ENCODE results near the gene OPTC. TPM values are rescaled to one million over a fixed set of nuclear protein-coding genes. Genes with fewer than 3 reads are reported as not detected.
"Not testable (repeated sequence)": the region's sequence is repeated elsewhere in the genome, so short reads cannot be mapped to it uniquely, and the experiment has no call there.

Gene OPTC
- total and polyA plus RNA-seq, 9 of the 15 experiments (the other 6 are each of a cell fraction or from before 2014, with no cell fraction given) = not detected

DNA sequence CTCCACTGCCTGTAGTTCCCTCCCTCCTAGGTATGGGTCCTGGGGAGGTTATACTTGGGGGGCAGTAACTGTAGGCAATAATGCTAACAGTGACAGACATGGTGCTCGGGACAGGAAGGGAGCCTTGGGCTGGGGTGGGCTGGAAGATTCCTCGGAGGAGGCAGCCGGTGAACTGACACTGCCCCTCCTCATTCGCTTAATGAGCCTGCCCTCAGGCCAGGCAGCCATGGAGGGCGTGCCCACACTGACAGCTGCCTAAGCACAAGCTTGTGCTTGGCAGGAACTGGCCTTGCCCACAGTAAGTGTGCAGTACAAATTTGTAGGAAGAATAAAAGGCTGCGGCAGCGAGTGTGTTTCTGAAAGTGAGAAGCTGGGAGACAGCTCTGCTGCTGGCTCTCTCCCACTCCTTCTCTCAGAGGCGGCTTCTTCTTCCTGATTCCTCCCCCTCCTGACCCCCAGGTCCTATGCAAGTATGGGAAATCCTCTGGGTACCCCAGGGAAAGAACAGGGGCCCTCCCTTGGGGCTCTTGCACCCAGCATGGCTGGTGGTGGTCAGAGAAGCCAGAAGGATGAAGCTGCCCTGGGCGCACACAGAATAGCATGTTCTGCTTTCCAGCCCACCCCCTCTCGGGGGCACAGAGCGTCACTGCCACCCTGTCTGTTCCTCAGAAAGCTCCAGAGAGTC is 23.6 kb downstream of the OPTC start (continued):
- TF ChIP-seq ZBTB43 (CRISPR knock-in tag; IDR thresholded peaks at IDR 0.05) (no peak), ZNF668 (CRISPR knock-in tag; IDR thresholded peaks at IDR 0.05) (no peak), BCOR (IDR thresholded peaks at IDR 0.05) (no peak)

DNA sequence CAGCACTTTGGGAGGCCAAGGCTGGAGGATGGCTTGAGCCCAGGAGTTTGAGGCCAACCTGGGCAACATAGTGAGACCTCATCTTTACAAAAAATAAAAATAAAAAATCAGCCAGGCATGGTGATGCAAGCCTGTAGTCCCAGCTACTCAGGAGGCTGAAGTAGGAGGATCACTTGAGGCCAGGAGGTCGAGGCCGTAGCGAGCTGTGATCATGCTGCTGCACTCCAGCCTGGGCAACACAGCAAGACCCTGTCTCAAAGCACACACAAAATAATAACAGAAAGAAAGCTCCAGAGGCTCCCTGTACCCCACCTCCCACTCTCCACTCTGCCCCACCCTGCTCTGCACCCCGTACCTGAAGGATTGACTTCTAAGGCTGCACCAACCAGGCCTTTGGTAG is 24.2 kb downstream of the OPTC start:
- BruUV-seq (replicated peaks); H2AFZ ChIP-seq (ENCODE audit: low read depth, low read length); ATAC-seq; H3K27ac ChIP-seq (ENCODE audit: extremely low read depth, low read depth, low read length); DNase-seq (ENCODE audit: extremely low read depth in 1 of 4, low spot score in 3 of 4); intact Hi-C loops (cut with micrococcal nuclease); H3K36me3 ChIP-seq (ENCODE audit: control insufficient read depth, insufficient read depth, low read length); H3K4me1 ChIP-seq (replicated peaks in 1 of 2; ENCODE audit: control insufficient read depth in 2 of 2, insufficient read depth in 2 of 2, low read length in 2 of 2); H3K4me2 ChIP-seq (ENCODE audit: insufficient read depth, low read length); H3K9ac ChIP-seq (ENCODE audit: insufficient read depth in 1 of 2, low read depth in 2 of 2, low read length in 2 of 2); H3K4me3 ChIP-seq; CTCF ChIA-PET (ENCODE audit: low intra/inter-chr PET ratio); in situ Hi-C loops (cut with MboI); H3K79me2 ChIP-seq (ENCODE audit: control insufficient read depth, insufficient read depth, low read length); FAIRE-seq; H3K9me3 ChIP-seq (replicated peaks; ENCODE audit: control insufficient read depth, insufficient read depth, low read depth, low read length); H3K9me1 ChIP-seq (ENCODE audit: control insufficient read depth, insufficient read depth, low read length): not testable (repeated sequence)
- TF ChIP-seq ZNF121 (CRISPR knock-in tag; conservative IDR thresholded peaks at IDR 0.05) = 0 out of 2 replicates have a peak, but pooled peaks have one; percentile 25
- POLR2A ChIA-PET = interaction anchor here (0.9 to 1.3 kb wide), 2 partner anchors 9 to 31 kb away, joined by 3 read pairs; no protein-coding TSS in a partner anchor
- H3K27me3 ChIP-seq (ENCODE audit: control insufficient read depth in 2 of 2, insufficient read depth in 2 of 2, low read length in 2 of 2) = peaks cover 56 to 97% of the 10 kb centered on the region in 2 experiments
- peaks cover 17% of the 10 kb centered on the region for H4K20me1 ChIP-seq (replicated peaks; ENCODE audit: control insufficient read depth, insufficient read depth, low read length)
- WGBS (ENCODE audit: insufficient coverage, low coverage, missing lambda C conversion rate) = 0% methylated on average over 4 of the region's 4 CpGs

Measured in K562 (cell line).